Lower lobe of right lung (tissue), 2 donors: ENCODE measurements around the gene WDR7. TPM values are rescaled to one million over a fixed set of nuclear protein-coding genes. Genes with fewer than 3 reads are reported as not detected.

Experiments used
- ATAC-seq, 2 donors: fragments of 200-7000 bp; cut with Tn5 transposase; one replicate each; pipeline ENCODE4 v1.9.1; 2020 to 2022; ENCODE audit warnings: mild to moderate bottlenecking in 2 of 2, moderate library complexity in 2 of 2
- DNase-seq: peaks from one replicate; pipeline ENCODE4 v3.0.0-alpha.2; 2020
- H3K27ac ChIP-seq: fragments of 200-600 bp; one replicate; pipeline ENCODE4 v1.8.0; 2022
- H3K27me3 ChIP-seq: fragments of 200-600 bp; one replicate; pipeline ENCODE4 v1.8.0; 2022; ENCODE audit warnings: low read depth
- H3K36me3 ChIP-seq: fragments of 200-600 bp; one replicate; pipeline ENCODE4 v1.8.0; 2022; ENCODE audit warnings: mild to moderate bottlenecking
- H3K4me1 ChIP-seq: fragments of 200-600 bp; one replicate; pipeline ENCODE4 v1.8.0; 2022
- H3K4me3 ChIP-seq: fragments of 200-600 bp; one replicate; pipeline ENCODE4 v1.8.0; 2022; ENCODE audit warnings: mild to moderate bottlenecking
- H3K9me3 ChIP-seq: fragments of 200-600 bp; one replicate; pipeline ENCODE4 v1.8.0; 2022
- intact Hi-C: fragments of 100-400 bp; cut with DNase I; formaldehyde crosslinking; loops from one replicate; pipeline ENCODE4 v1.11.0; 2022
- total RNA-seq: library from RNA; stranded (reverse); fragmentation: NEBNext Ultra II Directional; extraction: Animal tissue kit (Norgen Biotek cat#: 25700); gene quantifications from one replicate; pipeline ENCODE4 v1.2.1, GENCODE V29; 2021
- TF ChIP-seq, protein P1 (sequence below): fragments of 200-600 bp; IDR thresholded peaks from one replicate; pipeline ENCODE4 v1.8.0; 2022; ENCODE audit warnings: antibody characterized with exemption, mild to moderate bottlenecking
- donor health status: DM: no; HTN: yes; CAD: no; lungs with severe emphysema.

Gene WDR7
- total RNA-seq, 1 donor from 2014 or later: 29.1 TPM

DNA sequence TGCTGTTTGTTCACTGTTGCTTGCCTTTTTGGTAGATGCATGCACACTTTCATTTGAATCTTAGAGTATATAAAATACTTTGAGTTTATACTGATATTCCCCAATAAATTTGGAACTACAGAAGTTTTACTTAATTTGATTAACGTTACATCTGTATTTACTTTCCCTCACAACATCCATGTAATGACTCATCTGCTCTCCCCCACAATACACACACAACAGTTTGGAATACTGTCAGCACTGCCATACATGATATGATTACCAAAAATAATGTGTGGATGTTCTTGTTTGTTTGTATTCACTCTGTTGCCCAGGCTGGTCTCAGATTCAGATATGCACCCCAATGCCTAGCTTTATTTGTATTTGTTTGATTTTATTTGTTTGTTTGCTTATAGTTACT lies 144.2 kb downstream of the WDR7 start:
- Histone ChIP-seq H3K27ac (no peak overlapping the region), H3K9me3 (no peaks in the 10 kb centered on the region), H3K27me3 (no peaks in the 10 kb centered on the region), H3K4me3 (no peak overlapping the region), H3K36me3 (no peaks in the 10 kb centered on the region), H3K4me1 (no peaks in the 10 kb centered on the region)
- TF ChIP-seq, protein P1, sequence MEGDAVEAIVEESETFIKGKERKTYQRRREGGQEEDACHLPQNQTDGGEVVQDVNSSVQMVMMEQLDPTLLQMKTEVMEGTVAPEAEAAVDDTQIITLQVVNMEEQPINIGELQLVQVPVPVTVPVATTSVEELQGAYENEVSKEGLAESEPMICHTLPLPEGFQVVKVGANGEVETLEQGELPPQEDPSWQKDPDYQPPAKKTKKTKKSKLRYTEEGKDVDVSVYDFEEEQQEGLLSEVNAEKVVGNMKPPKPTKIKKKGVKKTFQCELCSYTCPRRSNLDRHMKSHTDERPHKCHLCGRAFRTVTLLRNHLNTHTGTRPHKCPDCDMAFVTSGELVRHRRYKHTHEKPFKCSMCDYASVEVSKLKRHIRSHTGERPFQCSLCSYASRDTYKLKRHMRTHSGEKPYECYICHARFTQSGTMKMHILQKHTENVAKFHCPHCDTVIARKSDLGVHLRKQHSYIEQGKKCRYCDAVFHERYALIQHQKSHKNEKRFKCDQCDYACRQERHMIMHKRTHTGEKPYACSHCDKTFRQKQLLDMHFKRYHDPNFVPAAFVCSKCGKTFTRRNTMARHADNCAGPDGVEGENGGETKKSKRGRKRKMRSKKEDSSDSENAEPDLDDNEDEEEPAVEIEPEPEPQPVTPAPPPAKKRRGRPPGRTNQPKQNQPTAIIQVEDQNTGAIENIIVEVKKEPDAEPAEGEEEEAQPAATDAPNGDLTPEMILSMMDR: no peak
- intact Hi-C loops: no loop called here
- no peak for DNase-seq
- ATAC-seq: no peak

DNA sequence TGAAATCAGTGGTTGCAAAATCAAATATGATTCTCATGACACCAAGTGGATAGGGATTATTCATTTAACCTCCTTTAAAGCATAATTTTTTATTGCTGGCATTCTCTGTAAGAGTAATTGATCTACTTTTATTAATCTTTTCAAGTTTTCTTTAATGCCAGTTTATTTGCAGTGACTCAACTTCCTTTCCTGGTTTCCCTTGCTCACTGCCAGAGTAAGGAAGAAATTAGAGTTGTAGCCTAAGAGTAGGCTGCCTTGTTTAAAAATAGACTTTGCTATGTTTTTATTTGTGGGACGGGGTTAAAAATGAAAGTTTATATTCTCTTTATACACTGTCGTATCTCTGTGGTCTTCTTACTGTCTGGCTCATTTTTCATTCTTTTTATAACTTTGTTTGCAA lies 148.6 kb downstream of the WDR7 start:
- no peak for ATAC-seq
- Histone ChIP-seq H3K36me3 (peaks cover 5% of the 10 kb centered on the region), H3K9me3 (no peaks in the 10 kb centered on the region), H3K27me3 (no peaks in the 10 kb centered on the region), H3K4me1 (no peaks in the 10 kb centered on the region), H3K4me3 (no peak overlapping the region), H3K27ac (no peak overlapping the region)
- intact Hi-C loops: no loop called here
- TF ChIP-seq, protein P1: no peak
- DNase-seq: no peak

DNA sequence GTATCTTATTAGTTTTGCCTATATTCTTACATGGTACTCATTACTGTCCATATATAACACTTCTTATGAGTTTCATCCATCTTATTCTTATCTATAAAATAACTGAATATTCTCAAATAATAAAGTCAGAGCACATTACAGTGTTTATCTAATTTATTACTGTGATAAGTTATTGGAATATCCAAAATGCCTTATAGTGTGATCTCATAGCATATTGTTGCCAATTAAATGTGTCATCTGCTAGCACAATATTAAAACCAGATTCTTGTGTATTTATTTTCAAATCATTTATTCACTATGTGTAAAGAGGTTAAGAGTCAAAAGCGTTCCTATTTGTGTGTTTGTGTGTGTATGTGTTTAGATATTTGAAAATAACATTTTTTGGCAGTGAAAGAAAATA lies 151.9 kb downstream of the WDR7 start:
- H3K9me3 ChIP-seq: no peaks in the 10 kb centered on the region
- peaks cover 5% of the 10 kb centered on the region for H3K36me3 ChIP-seq
- H3K27ac ChIP-seq: no peak overlapping the region
- TF ChIP-seq, protein P1: no peak
- ATAC-seq: no peak
- H3K4me3 ChIP-seq: no peak overlapping the region
- intact Hi-C loops: no loop called here
- no peak for DNase-seq
- H3K27me3 ChIP-seq: no peaks in the 10 kb centered on the region
- H3K4me1 ChIP-seq: no peaks in the 10 kb centered on the region

DNA sequence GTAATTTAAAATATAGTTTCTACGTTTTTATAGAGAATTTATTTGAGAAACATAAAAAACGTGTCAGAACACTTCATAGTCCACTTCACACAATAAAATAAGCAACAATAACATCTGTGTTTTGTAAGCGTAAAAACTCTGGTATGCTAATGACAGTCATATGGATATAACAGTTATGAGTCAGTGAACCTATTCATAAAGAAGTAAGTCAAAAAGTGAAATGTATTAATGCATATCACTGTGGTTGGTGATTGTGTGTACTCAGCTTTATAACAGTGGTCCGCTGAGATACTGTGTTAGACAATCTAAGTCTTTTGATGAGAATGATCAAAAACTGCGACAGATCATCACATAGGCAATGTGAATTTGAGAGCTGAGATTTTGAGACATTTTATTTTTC lies 153.2 kb downstream of the WDR7 start:
- Histone ChIP-seq H3K4me1 (no peaks in the 10 kb centered on the region), H3K9me3 (no peaks in the 10 kb centered on the region), H3K36me3 (peaks cover 5% of the 10 kb centered on the region), H3K27ac (no peak overlapping the region), H3K4me3 (no peak overlapping the region), H3K27me3 (no peaks in the 10 kb centered on the region)
- DNase-seq (no peak), ATAC-seq (no peak)
- TF ChIP-seq, protein P1: no peak
- intact Hi-C loops: no loop called here

DNA sequence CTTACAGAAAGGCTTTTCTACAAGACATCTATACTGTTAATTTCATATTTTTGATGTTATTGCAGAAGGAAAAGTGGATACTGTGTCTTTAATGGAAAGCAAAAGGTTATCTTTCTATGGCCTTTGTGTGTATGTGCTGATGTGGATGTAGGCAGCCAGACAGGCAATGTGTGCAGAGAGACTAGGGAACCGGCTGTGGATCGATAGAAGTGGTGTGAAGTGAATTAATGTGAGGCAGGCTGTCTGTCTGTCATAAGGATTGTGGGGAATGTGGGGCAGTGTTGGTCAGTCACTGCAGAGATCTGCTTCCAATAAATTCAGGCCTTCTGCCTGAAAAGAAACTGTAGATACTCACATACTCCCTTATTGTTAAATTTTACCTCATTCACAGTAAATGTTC lies 156.7 kb downstream of the WDR7 start:
- DNase-seq: no peak
- Histone ChIP-seq H3K36me3 (peaks cover 5% of the 10 kb centered on the region), H3K27me3 (no peaks in the 10 kb centered on the region), H3K27ac (no peak overlapping the region), H3K4me3 (no peak overlapping the region), H3K9me3 (no peaks in the 10 kb centered on the region), H3K4me1 (no peaks in the 10 kb centered on the region)
- ATAC-seq: no peak
- intact Hi-C loops: no loop called here
- TF ChIP-seq, protein P1: no peak

DNA sequence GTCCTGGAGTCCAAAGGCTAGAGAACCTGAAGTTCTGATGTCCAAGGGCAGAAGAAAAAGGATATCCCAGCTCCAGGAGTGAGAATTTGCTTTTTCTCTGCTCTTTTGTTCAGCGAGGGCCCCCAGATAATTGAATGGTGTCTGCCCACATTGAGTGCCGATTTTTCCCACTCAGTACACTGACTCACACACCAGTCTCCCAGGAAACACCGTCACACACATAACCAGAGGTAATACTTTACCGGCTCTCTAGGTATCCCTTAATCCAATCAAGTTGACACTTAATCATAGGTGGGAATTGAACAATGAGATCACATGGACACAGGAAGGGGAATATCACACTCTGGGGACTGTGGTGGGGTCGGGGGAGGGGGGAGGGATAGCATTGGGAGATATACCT lies 161.5 kb downstream of the WDR7 start:
- no peak for ATAC-seq
- Histone ChIP-seq H3K9me3 (no peaks in the 10 kb centered on the region), H3K27ac (no peak overlapping the region), H3K27me3 (no peaks in the 10 kb centered on the region), H3K4me3 (no peak overlapping the region), H3K36me3 (no peaks in the 10 kb centered on the region), H3K4me1 (no peaks in the 10 kb centered on the region)
- TF ChIP-seq, protein P1: no peak
- no peak for DNase-seq
- intact Hi-C loops: no loop called here
